Endothelial cell of umbilical vein (primary cell): ENCODE data around the gene S100P. TPM values are rescaled to one million over a fixed set of nuclear protein-coding genes. Genes with fewer than 3 reads are reported as not detected.

ENCODE experiments used
- BruUV-seq: library from RNA; stranded (reverse); fragments of 400-500 nt; replicated peaks from 2 replicates; lab custom pipeline; 2021; lab: Mats Ljungman, UMichigan
- CTCF ChIA-PET: fragments of 300-600, 350-600 bp; sonication (Branson Sonifier 250); formaldehyde crosslinking; loops from one replicate; lab custom pipeline; 2021; ENCODE audit warnings: antibody characterized with exemption, inconsistent platforms; lab: Charles Lee
- POLR2A ChIA-PET: fragments of 300-600, 350-600 bp; sonication (Branson Sonifier 250); formaldehyde crosslinking; loops from one replicate; lab custom pipeline; 2021; ENCODE audit warnings: antibody characterized with exemption, inconsistent platforms; lab: Charles Lee
- DNase-seq: peaks from one replicate; pipeline ENCODE4 v3.0.0-alpha.2; 2011; ENCODE audit warnings: low read depth, low spot score
- FAIRE-seq: peaks from 2 replicates; lab custom pipeline; 2011; peaks lifted over from hg19 to GRCh38; lab: Jason Lieb, UNC
- H2AFZ ChIP-seq: 2 replicates; pipeline ENCODE4 v1.6.0; 2012; ENCODE audit warnings: low read depth, low read length, control low read depth, inconsistent platforms
- H3K27ac ChIP-seq: 2 replicates; pipeline ENCODE4 v1.5.1; 2011; ENCODE audit warnings: low read depth, mild to moderate bottlenecking, control low read depth, low read length, moderate library complexity; ENCODE audit not compliant: insufficient read depth
- H3K27me3 ChIP-seq, 2 experiments: 2 replicates each; pipeline versions ENCODE4 v1.6.0 to v1.6.1; 2011; ENCODE audit warnings: low read length in 2 of 2, mixed read lengths in 1 of 2; ENCODE audit not compliant: control insufficient read depth in 2 of 2, insufficient read depth in 2 of 2
- H3K36me3 ChIP-seq, 2 experiments: 2 replicates in 1 of 2; 3 replicates in 1 of 2; pipeline ENCODE4 v1.5.1; 2011; ENCODE audit warnings: low read length in 2 of 2, mild to moderate bottlenecking in 1 of 2, moderate library complexity in 1 of 2; ENCODE audit not compliant: control insufficient read depth in 2 of 2, insufficient read depth in 2 of 2; ENCODE audit errors: extremely low read depth in 1 of 2
- H3K4me1 ChIP-seq: 3 replicates; pipeline ENCODE4 v1.5.1; 2011; ENCODE audit warnings: mild to moderate bottlenecking, low read length; ENCODE audit not compliant: control insufficient read depth, insufficient read depth; ENCODE audit errors: extremely low read depth
- H3K4me2 ChIP-seq: 2 replicates; pipeline ENCODE4 v1.6.1; 2011; ENCODE audit warnings: low read length, control low read depth, mixed read lengths; ENCODE audit not compliant: insufficient read depth
- H3K4me3 ChIP-seq, 3 experiments: fragments of 200-600 bp in 1 of 3; sonication (generic), shearing (Covaris generic) in 1 of 3; replicated peaks in 1 of 3; 2 replicates each; pipeline ENCODE4 v1.5.1; 2011 to 2016; ENCODE audit warnings: control low read depth in 3 of 3, low read length in 3 of 3, mild to moderate bottlenecking in 2 of 3, inconsistent platforms in 1 of 3, low read depth in 1 of 3, moderate library complexity in 1 of 3; ENCODE audit not compliant: insufficient read depth in 1 of 3
- H3K79me2 ChIP-seq: 2 replicates; pipeline ENCODE4 v1.6.0; 2012; ENCODE audit warnings: low read length, inconsistent platforms; ENCODE audit not compliant: control insufficient read depth, insufficient read depth
- H3K9ac ChIP-seq: replicated peaks from 2 replicates; pipeline ENCODE3; 2011; ENCODE audit warnings: low read length, control low read depth; ENCODE audit not compliant: insufficient read depth; ENCODE audit errors: extremely low read depth
- H3K9me1 ChIP-seq: replicated peaks from 3 replicates; pipeline ENCODE4 v1.6.0; 2011; ENCODE audit warnings: mild to moderate bottlenecking, low read length; ENCODE audit not compliant: control insufficient read depth, insufficient read depth; ENCODE audit errors: extremely low read depth
- H3K9me3 ChIP-seq: replicated peaks from 2 replicates; pipeline ENCODE4 v1.5.1; 2012; ENCODE audit warnings: low read length, inconsistent platforms; ENCODE audit not compliant: control insufficient read depth, insufficient read depth
- H4K20me1 ChIP-seq: replicated peaks from 2 replicates; pipeline ENCODE3; 2011; ENCODE audit warnings: mild to moderate bottlenecking, low read length; ENCODE audit not compliant: control insufficient read depth, insufficient read depth; ENCODE audit errors: extremely low read depth
- CTCF ChIP-seq, 2 donors: IDR thresholded peaks; 1 replicate in 1 of 2; 2 replicates in 1 of 2; pipeline ENCODE4 v1.5.1; 2011; ENCODE audit warnings: low read length in 2 of 2, mild to moderate bottlenecking in 2 of 2, moderate library complexity in 2 of 2, control low read depth in 1 of 2, inconsistent platforms in 1 of 2, low read depth in 1 of 2; ENCODE audit not compliant: insufficient read depth in 1 of 2; ENCODE audit errors: extremely low read depth in 1 of 2
- EZH2 ChIP-seq: IDR thresholded peaks from 2 replicates; pipeline ENCODE4 v1.6.1; 2012; ENCODE audit warnings: borderline replicate concordance, low read depth, mild to moderate bottlenecking, moderate library complexity, low read length, inconsistent platforms; ENCODE audit not compliant: severe bottlenecking
- FOS ChIP-seq: IDR thresholded peaks from 2 replicates; pipeline ENCODE4 v1.6.1; 2011; ENCODE audit warnings: mild to moderate bottlenecking, low read length, moderate library complexity, borderline replicate concordance; ENCODE audit not compliant: insufficient read depth
- GATA2 ChIP-seq: IDR thresholded peaks from 2 replicates; pipeline ENCODE4 v1.7.0; 2011; ENCODE audit warnings: low read depth, mild to moderate bottlenecking, moderate library complexity, mixed read lengths, low read length; ENCODE audit not compliant: insufficient read length, insufficient read depth
- JUN ChIP-seq: IDR thresholded peaks from 2 replicates; pipeline ENCODE4 v1.6.1; 2011; ENCODE audit warnings: borderline replicate concordance, low read depth; ENCODE audit not compliant: insufficient read length, insufficient read depth
- MAX ChIP-seq: IDR thresholded peaks from 2 replicates; pipeline ENCODE4 v1.6.1; 2011; ENCODE audit not compliant: insufficient read depth, insufficient read length
- MYC ChIP-seq: IDR thresholded peaks from one replicate; pipeline ENCODE4 v1.6.1; 2011; ENCODE audit warnings: mild to moderate bottlenecking, low read depth, low read length
- POLR2A ChIP-seq: IDR thresholded peaks from 2 replicates; pipeline ENCODE4 v1.6.1; 2012; ENCODE audit warnings: low read depth, mild to moderate bottlenecking, control low read depth, low read length
- POLR2AphosphoS5 ChIP-seq: IDR thresholded peaks from 2 replicates; pipeline ENCODE4 v1.6.1; 2012; ENCODE audit warnings: low read depth, mild to moderate bottlenecking, control low read depth, low read length, moderate library complexity; ENCODE audit not compliant: insufficient read depth
- dilution Hi-C: fragments of 300-500 bp; cut with MboI; formaldehyde crosslinking; loops from one replicate; pipeline ENCODE4 v1.15.0; 2019; ENCODE audit warnings: low sequenced_read_pairs; ENCODE audit not compliant: extremely low pct_ligation_motif_present
- intact Hi-C: fragments of 100-400 bp; cut with micrococcal nuclease; formaldehyde crosslinking; loops from one replicate; pipeline ENCODE4 v1.10.0; 2022
- polyA plus RNA-seq, 4 experiments: library from polyadenylated mRNA; depleted of rRNA in 3 of 4; stranded (reverse) in 3 of 4; unstranded in 1 of 4; fragments of >200 nt; gene quantifications; 2 replicates each; pipeline versions ENCODE4 v1.2.1 to v1.2.3, GENCODE V29; 2011 to 2012; ENCODE audit warnings: missing spikeins in 1 of 4
- total RNA-seq: library from RNA; stranded (reverse); gene quantifications from 2 replicates; pipeline ENCODE4 v1.2.3, GENCODE V29; 2021

The S100P gene
- total and polyA plus RNA-seq, 2 donors (not counting 3 experiments of a cell fraction or from before 2014, with no cell fraction given), result not detected

- H3K9me1 ChIP-seq, result no peaks in the 10 kb centered on the region
- peaks cover 27 to 35% of the 10 kb centered on the region in 2 experiments for H3K27me3 ChIP-seq
- intact Hi-C loops (no loop called here), dilution Hi-C loops (no loop called here)
- H2AFZ ChIP-seq, result no peak overlapping the region
- H4K20me1 ChIP-seq, result no peaks in the 10 kb centered on the region
- no peak overlapping the region for H3K4me2 ChIP-seq
- ChIA-PET CTCF (no interaction called here), POLR2A (no interaction called here)
- no peaks in the 10 kb centered on the region for H3K79me2 ChIP-seq
- TF ChIP-seq CTCF (IDR thresholded peaks at IDR 0.05; ENCODE audit: extremely low read depth in 1 of 2, insufficient read depth in 1 of 2, low read depth in 1 of 2, low read length in 2 of 2), result no peak
- TF ChIP-seq MAX, result no peak
- no peak for TF ChIP-seq FOS
- TF ChIP-seq EZH2, result no peak
- no peak for TF ChIP-seq POLR2A
- no peak for TF ChIP-seq JUN
- no peak for TF ChIP-seq GATA2
- no peak for TF ChIP-seq POLR2AphosphoS5
- no peak for TF ChIP-seq MYC
- DNase-seq, result no peak
- BruUV-seq, result no TSS peak
- no peaks in the 10 kb centered on the region for H3K9me3 ChIP-seq
- H3K4me1 ChIP-seq, result no peaks in the 10 kb centered on the region
- no peak overlapping the region for H3K27ac ChIP-seq
- H3K36me3 ChIP-seq, result no peaks in the 10 kb centered on the region
- no peak for FAIRE-seq
- H3K4me3 ChIP-seq, result no peak overlapping the region
- no peak overlapping the region for H3K9ac ChIP-seq
Observed at GRCh38 chr4:6665320-6665654, 28.4 kb upstream of the S100P start.
